ENCODE measurements around the gene CASP8. TPM values are rescaled to one million over a fixed set of nuclear protein-coding genes. Genes with fewer than 3 reads are reported as not detected.

Gene CASP8
- total RNA-seq, 1 donor from 2014 or later: 14.2 TPM

GRCh38 chr2:201320257-201320656 is 59.9 kb downstream of the CASP8 start:
- DNase-seq (ENCODE audit: low read depth): no peak
- no peak overlapping the region for H3K4me3 ChIP-seq (ENCODE audit: low read depth, low read length)
- H3K36me3 ChIP-seq (ENCODE audit: control insufficient read depth, insufficient read depth, low read length): no peaks in the 10 kb centered on the region
- H3K27me3 ChIP-seq (ENCODE audit: control insufficient read depth, insufficient read depth, low read length): no peaks in the 10 kb centered on the region
- no peak for TF ChIP-seq CTCF (IDR thresholded peaks at IDR 0.05; ENCODE audit: insufficient read depth, low read length, poor library complexity, severe bottlenecking)

GRCh38 chr2:201320701-201321100 is 60.4 kb downstream of the CASP8 start:
- no peak for TF ChIP-seq CTCF (IDR thresholded peaks at IDR 0.05; ENCODE audit: insufficient read depth, low read length, poor library complexity, severe bottlenecking)
- H3K27me3 ChIP-seq (ENCODE audit: control insufficient read depth, insufficient read depth, low read length): no peaks in the 10 kb centered on the region
- no peak for DNase-seq (ENCODE audit: low read depth)
- H3K4me3 ChIP-seq (ENCODE audit: low read depth, low read length): no peak overlapping the region
- no peaks in the 10 kb centered on the region for H3K36me3 ChIP-seq (ENCODE audit: control insufficient read depth, insufficient read depth, low read length)

- no peak for DNase-seq (ENCODE audit: low read depth)
- TF ChIP-seq CTCF (IDR thresholded peaks at IDR 0.05; ENCODE audit: insufficient read depth, low read length, poor library complexity, severe bottlenecking): no peak
- Histone ChIP-seq H3K36me3 (ENCODE audit: control insufficient read depth, insufficient read depth, low read length) (no peaks in the 10 kb centered on the region), H3K4me3 (ENCODE audit: low read depth, low read length) (no peak overlapping the region), H3K27me3 (ENCODE audit: control insufficient read depth, insufficient read depth, low read length) (no peaks in the 10 kb centered on the region)
These were observed 62.4 kb downstream of the CASP8 start for GRCh38 chr2:201322772-201323171.

- TF ChIP-seq CTCF (IDR thresholded peaks at IDR 0.05; ENCODE audit: insufficient read depth, low read length, poor library complexity, severe bottlenecking): no peak
- no peak overlapping the region for H3K4me3 ChIP-seq (ENCODE audit: low read depth, low read length)
- H3K27me3 ChIP-seq (ENCODE audit: control insufficient read depth, insufficient read depth, low read length): no peaks in the 10 kb centered on the region
- no peaks in the 10 kb centered on the region for H3K36me3 ChIP-seq (ENCODE audit: control insufficient read depth, insufficient read depth, low read length)
- DNase-seq (ENCODE audit: low read depth): no peak
These were observed 67.3 kb downstream of the CASP8 start for GRCh38 chr2:201327678-201328077.

- H3K36me3 ChIP-seq (ENCODE audit: control insufficient read depth, insufficient read depth, low read length): no peaks in the 10 kb centered on the region
- no peak overlapping the region for H3K4me3 ChIP-seq (ENCODE audit: low read depth, low read length)
- no peak for DNase-seq (ENCODE audit: low read depth)
- no peak for TF ChIP-seq CTCF (IDR thresholded peaks at IDR 0.05; ENCODE audit: insufficient read depth, low read length, poor library complexity, severe bottlenecking)
- H3K27me3 ChIP-seq (ENCODE audit: control insufficient read depth, insufficient read depth, low read length): no peaks in the 10 kb centered on the region
These were observed 69.1 kb downstream of the CASP8 start for GRCh38 chr2:201329409-201329808.

Other genes with a start within 250 kb of the CASP8 start
- gene HYCC2, start 188.9 kb upstream of the CASP8 start, total RNA-seq: 6.9 and 7.3 TPM in 2 replicates
- gene NDUFB3, start 188.5 kb upstream of the CASP8 start, total RNA-seq: 37.7 and 59.0 TPM in 2 replicates
- 98.4 and 99.7 TPM in 2 replicates for gene CFLAR, start 144.4 kb upstream of the CASP8 start, total RNA-seq
- gene CASP10, start 77.4 kb upstream of the CASP8 start, total RNA-seq: 1.5 and 2.5 TPM in 2 replicates
- gene FLACC1, start 96.8 kb downstream of the CASP8 start, total RNA-seq: 0.14 and 0.54 TPM in 2 replicates
- gene TRAK2, start 190.9 kb downstream of the CASP8 start, total RNA-seq: 26.6 and 27.5 TPM in 2 replicates
- gene STRADB, start 191.2 kb downstream of the CASP8 start, total RNA-seq: 25.0 and 38.3 TPM in 2 replicates

Data from kidney epithelial cell (primary cell).